ENCODE measurements around the gene MINDY2.
A peak's percentile ranks its signal among the peaks of the same experiment; 100 is the strongest.

Gene MINDY2

DNA sequence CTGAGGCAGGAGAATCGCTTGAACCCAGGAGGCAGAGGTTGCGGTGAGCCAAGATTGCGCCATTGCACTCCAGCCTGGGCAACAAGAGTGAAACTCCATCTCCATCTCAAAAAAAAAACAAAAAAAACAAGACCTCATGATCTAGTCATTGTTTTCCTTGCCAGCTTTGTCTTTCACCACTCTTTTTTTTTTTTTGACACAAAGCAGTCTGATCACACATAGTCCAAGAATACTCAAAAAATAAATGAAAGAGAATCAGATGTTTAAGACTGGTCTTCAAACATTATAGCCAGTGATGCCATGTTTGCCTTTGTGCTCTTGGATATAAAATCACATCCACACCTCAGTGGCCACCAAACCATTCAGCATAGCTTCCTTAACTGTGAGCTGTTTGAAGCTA lies 15.8 kb upstream of the MINDY2 start:
- TF ChIP-seq, protein P1, sequence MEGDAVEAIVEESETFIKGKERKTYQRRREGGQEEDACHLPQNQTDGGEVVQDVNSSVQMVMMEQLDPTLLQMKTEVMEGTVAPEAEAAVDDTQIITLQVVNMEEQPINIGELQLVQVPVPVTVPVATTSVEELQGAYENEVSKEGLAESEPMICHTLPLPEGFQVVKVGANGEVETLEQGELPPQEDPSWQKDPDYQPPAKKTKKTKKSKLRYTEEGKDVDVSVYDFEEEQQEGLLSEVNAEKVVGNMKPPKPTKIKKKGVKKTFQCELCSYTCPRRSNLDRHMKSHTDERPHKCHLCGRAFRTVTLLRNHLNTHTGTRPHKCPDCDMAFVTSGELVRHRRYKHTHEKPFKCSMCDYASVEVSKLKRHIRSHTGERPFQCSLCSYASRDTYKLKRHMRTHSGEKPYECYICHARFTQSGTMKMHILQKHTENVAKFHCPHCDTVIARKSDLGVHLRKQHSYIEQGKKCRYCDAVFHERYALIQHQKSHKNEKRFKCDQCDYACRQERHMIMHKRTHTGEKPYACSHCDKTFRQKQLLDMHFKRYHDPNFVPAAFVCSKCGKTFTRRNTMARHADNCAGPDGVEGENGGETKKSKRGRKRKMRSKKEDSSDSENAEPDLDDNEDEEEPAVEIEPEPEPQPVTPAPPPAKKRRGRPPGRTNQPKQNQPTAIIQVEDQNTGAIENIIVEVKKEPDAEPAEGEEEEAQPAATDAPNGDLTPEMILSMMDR (IDR thresholded peaks at IDR 0.05; ENCODE audit: extremely low read depth, missing control alignments) = no peak
- DNase-seq (ENCODE audit: low spot score) = no peak

DNA sequence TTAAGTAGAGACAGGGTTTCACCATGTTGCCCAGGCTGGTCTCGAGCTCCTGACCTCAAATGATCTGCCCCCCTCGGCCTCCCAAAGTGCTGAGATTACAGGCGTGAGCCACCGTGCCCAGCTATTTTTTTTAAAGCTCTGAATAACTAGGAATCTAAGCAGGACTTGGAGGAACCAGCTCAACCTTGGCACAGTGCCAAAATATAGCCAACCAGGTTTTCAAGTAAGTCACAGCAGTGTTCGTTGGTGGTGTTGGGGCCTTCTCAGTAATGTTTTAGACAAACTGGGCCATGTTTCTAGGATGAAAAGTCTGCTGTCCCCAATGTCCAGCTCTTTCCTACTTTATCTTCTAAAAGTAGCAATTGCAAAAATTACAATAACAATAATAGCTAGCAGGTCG lies 15.1 kb upstream of the MINDY2 start:
- DNase-seq (ENCODE audit: low spot score) = no peak
- TF ChIP-seq, protein P1 (IDR thresholded peaks at IDR 0.05; ENCODE audit: extremely low read depth, missing control alignments) = no peak

DNA sequence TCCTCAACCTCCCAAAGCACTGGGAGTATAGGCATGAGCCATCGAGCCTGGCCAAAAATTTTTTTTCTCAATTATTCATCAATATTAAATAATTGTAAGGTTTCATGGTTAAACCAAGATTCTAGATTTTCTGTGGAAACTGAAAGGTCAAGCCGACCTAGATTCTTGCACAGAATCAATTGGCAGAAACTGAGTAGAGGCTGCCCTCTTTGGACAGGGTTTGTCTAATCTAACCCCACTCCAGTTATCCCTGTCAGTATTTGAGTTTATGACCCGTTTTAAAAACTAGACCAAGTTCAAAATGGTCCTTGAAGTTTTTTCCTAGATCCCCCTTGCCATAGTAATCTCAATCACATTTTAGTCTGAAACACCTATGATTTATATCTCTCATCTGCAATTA lies 13.0 kb upstream of the MINDY2 start:
- TF ChIP-seq, protein P1 (IDR thresholded peaks at IDR 0.05; ENCODE audit: extremely low read depth, missing control alignments) = no peak
- peak; percentile 43 for DNase-seq (ENCODE audit: low spot score)

DNA sequence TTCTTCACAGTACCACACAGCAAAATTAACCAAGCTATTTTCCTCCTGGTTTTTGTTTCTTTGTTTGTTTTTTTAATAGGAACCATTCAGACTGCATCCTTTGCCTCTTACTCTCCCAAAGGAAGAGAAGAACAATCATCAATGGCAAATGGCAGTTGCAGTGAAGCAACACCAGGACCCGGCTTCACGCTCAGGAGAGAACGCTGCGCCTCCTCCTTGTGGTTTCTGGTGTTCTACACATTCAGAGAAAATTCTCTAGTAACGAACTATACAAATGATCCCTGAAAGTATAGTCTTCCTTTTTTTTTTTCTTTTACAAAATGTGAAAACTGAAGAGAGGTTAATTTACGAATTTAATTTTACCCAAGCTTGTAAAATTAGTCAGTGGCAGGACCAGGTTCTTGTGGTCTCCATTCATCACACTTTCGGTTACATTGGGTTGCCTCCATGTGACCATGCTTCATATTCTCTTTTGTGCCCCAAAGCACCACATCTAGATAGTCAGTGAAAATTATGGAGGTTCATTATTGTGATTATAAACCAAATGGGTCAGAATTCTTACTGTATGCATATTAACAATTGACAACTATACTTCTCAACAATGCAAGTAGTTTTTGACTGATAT lies 10.6 kb upstream of the MINDY2 start:
- TF ChIP-seq, protein P1 (IDR thresholded peaks at IDR 0.05; ENCODE audit: extremely low read depth, missing control alignments) = no peak
- no peak for DNase-seq (ENCODE audit: low spot score)

DNA sequence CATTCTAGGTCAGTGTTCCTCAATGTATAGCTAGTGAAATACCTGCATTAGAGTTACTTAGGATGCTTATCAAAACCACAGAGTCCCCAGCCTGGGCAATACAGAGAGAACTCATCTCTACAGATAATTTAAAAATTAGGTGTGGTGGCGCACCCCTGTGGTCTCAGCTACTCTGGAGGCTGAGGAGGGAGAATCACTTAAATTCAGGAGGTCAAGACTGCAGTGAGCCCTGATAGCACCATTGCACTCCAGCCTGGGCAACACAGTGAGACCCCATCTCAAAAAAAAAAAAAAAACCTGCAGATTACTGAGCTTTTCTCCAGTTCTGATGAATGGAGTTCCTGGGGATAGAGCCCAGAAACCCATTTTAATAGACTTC lies 10.1 kb upstream of the MINDY2 start:
- DNase-seq (ENCODE audit: low spot score) = no peak
- TF ChIP-seq, protein P1 (IDR thresholded peaks at IDR 0.05; ENCODE audit: extremely low read depth, missing control alignments) = no peak

DNA sequence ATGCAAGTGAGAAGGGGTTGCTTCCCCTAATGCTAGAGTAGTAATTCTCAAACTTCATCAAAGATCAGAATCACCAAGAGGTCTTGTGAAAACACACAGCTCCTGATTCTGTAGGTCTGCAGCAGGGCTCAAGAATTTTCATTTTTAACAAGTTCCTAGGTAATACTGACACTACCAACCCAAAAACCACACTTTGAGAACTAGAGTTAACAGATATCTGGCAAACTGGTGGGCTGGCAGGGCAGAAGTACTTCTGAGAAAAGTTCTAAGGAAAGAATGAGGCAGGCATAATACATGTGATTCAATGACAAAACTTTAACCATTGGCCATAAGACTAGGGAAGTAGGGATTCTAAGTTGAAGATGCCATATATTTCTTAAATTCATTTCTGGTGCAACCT lies 8.8 kb upstream of the MINDY2 start:
- DNase-seq (ENCODE audit: low spot score) = no peak
- TF ChIP-seq, protein P1 (IDR thresholded peaks at IDR 0.05; ENCODE audit: extremely low read depth, missing control alignments) = no peak

DNA sequence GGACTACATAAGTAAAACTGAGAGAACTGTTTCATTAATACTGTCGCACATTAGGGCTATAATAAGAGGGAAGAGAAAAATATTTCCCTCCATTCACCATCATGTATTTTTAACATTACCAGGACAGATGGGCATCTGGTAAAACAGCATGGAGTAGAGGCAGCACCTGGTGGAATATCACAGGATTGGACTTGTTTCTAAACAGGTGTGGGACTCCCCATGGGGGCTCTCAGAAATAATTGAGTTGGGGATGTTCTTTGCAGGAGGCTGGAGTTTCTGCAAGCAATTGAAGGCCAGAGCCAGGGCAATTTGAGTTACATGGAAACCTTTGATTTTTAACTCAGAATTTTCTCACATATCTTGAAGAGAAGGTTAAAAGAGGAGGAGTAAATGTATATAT lies 8.4 kb upstream of the MINDY2 start:
- DNase-seq (ENCODE audit: low spot score) = no peak
- TF ChIP-seq, protein P1 (IDR thresholded peaks at IDR 0.05; ENCODE audit: extremely low read depth, missing control alignments) = no peak
